GM12865 (cell line): Measurements from ENCODE around the gene UBN2.

Experiments used
- DNase-seq: peaks from one replicate; pipeline ENCODE4 v3.0.0; 2010; ENCODE audit warnings: low read depth
- H3K4me3 ChIP-seq: 2 replicates; pipeline ENCODE4 v1.5.1; 2011; ENCODE audit warnings: mild to moderate bottlenecking, low read depth, low read length, control low read depth
- CTCF ChIP-seq: IDR thresholded peaks from 2 replicates; pipeline ENCODE4 v1.5.1; 2011; ENCODE audit warnings: low read length, control low read depth, low read depth, inconsistent platforms; ENCODE audit not compliant: insufficient read depth; ENCODE audit errors: missing control alignments

Gene UBN2

GRCh38 chr7:139341776-139342226 lies 110.8 kb downstream of the UBN2 start:
- H3K4me3 ChIP-seq: peak overlapping the region; percentile 90
- peak; percentile 19 for DNase-seq
- no peak for TF ChIP-seq CTCF

- no peak for DNase-seq
- H3K4me3 ChIP-seq: no peak overlapping the region
- no peak for TF ChIP-seq CTCF
These were observed 114.0 kb downstream of the UBN2 start for GRCh38 chr7:139345042-139345441.

GRCh38 chr7:139351027-139351426 lies 120.0 kb downstream of the UBN2 start:
- TF ChIP-seq CTCF: no peak
- no peak for DNase-seq
- H3K4me3 ChIP-seq: no peak overlapping the region

- no peak for DNase-seq
- H3K4me3 ChIP-seq: no peak overlapping the region
- TF ChIP-seq CTCF: no peak
These were observed 123.7 kb downstream of the UBN2 start for GRCh38 chr7:139354729-139355128.

- TF ChIP-seq CTCF: no peak
- no peak overlapping the region for H3K4me3 ChIP-seq
- DNase-seq: no peak
These were observed 124.3 kb downstream of the UBN2 start for GRCh38 chr7:139355320-139355719.
